Measurements from ENCODE around the gene CAPZA2. TPM values are rescaled to one million over a fixed set of nuclear protein-coding genes. Genes with fewer than 3 reads are reported as not detected.

CAPZA2 gene
- total and polyA plus RNA-seq, 9 of the 15 experiments (the other 6 are each of a cell fraction or from before 2014, with no cell fraction given), result 67.0 to 524 (median 176) TPM

- TF ChIP-seq, protein P1, sequence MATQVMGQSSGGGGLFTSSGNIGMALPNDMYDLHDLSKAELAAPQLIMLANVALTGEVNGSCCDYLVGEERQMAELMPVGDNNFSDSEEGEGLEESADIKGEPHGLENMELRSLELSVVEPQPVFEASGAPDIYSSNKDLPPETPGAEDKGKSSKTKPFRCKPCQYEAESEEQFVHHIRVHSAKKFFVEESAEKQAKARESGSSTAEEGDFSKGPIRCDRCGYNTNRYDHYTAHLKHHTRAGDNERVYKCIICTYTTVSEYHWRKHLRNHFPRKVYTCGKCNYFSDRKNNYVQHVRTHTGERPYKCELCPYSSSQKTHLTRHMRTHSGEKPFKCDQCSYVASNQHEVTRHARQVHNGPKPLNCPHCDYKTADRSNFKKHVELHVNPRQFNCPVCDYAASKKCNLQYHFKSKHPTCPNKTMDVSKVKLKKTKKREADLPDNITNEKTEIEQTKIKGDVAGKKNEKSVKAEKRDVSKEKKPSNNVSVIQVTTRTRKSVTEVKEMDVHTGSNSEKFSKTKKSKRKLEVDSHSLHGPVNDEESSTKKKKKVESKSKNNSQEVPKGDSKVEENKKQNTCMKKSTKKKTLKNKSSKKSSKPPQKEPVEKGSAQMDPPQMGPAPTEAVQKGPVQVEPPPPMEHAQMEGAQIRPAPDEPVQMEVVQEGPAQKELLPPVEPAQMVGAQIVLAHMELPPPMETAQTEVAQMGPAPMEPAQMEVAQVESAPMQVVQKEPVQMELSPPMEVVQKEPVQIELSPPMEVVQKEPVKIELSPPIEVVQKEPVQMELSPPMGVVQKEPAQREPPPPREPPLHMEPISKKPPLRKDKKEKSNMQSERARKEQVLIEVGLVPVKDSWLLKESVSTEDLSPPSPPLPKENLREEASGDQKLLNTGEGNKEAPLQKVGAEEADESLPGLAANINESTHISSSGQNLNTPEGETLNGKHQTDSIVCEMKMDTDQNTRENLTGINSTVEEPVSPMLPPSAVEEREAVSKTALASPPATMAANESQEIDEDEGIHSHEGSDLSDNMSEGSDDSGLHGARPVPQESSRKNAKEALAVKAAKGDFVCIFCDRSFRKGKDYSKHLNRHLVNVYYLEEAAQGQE (IDR thresholded peaks at IDR 0.05; ENCODE audit: borderline replicate concordance), result peak; percentile 39; the same call in 1 of the 2 replicates
- TF ChIP-seq, protein P1 (CRISPR knock-in tag; IDR thresholded peaks at IDR 0.05; ENCODE audit: low read depth), result no peak
- TF ChIP-seq, protein P2, sequence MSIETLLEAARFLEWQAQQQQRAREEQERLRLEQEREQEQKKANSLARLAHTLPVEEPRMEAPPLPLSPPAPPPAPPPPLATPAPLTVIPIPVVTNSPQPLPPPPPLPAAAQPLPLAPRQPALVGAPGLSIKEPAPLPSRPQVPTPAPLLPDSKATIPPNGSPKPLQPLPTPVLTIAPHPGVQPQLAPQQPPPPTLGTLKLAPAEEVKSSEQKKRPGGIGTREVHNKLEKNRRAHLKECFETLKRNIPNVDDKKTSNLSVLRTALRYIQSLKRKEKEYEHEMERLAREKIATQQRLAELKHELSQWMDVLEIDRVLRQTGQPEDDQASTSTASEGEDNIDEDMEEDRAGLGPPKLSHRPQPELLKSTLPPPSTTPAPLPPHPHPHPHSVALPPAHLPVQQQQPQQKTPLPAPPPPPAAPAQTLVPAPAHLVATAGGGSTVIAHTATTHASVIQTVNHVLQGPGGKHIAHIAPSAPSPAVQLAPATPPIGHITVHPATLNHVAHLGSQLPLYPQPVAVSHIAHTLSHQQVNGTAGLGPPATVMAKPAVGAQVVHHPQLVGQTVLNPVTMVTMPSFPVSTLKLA (conservative IDR thresholded peaks at IDR 0.05), result no peak
- TF ChIP-seq PHF21A (IDR thresholded peaks at IDR 0.05; ENCODE audit: borderline replicate concordance, low read depth) (no peak), ZC3H11A (IDR thresholded peaks at IDR 0.05; ENCODE audit: low read depth, low read length) (no peak), NCOR1 (IDR thresholded peaks at IDR 0.05) (no peak), KAT7 (CRISPR knock-in tag; IDR thresholded peaks at IDR 0.05; ENCODE audit: borderline replicate concordance) (no peak)
Measured at GRCh38 chr7:116828281-116828680, 34.1 kb upstream of the CAPZA2 start (continued).

Data from K562 (cell line).